HepG2 (cell line): Measurements from ENCODE around the gene PSMC1.

Source experiments
- ETV5 ChIP-seq: IDR thresholded peaks from 2 replicates; pipeline ENCODE4 v1.6.1; 2018; ENCODE audit warnings: missing biosample characterization, missing genetic modification reagents, inconsistent platforms, borderline replicate concordance
- NFIC ChIP-seq: IDR thresholded peaks from 2 replicates; pipeline ENCODE4 v1.6.1; 2012; ENCODE audit warnings: mild to moderate bottlenecking, low read length, inconsistent platforms
- NR1H2 ChIP-seq: sonication (generic); formaldehyde crosslinking; IDR thresholded peaks from 2 replicates; pipeline ENCODE4 v1.8.1; 2022; ENCODE audit warnings: low read depth, missing genetic modification reagents, borderline replicate concordance
- POGZ ChIP-seq: sonication (generic); formaldehyde crosslinking; IDR thresholded peaks from 2 replicates; pipeline ENCODE4 v1.4.0; 2020; ENCODE audit warnings: mild to moderate bottlenecking, missing genetic modification reagents

DNA sequence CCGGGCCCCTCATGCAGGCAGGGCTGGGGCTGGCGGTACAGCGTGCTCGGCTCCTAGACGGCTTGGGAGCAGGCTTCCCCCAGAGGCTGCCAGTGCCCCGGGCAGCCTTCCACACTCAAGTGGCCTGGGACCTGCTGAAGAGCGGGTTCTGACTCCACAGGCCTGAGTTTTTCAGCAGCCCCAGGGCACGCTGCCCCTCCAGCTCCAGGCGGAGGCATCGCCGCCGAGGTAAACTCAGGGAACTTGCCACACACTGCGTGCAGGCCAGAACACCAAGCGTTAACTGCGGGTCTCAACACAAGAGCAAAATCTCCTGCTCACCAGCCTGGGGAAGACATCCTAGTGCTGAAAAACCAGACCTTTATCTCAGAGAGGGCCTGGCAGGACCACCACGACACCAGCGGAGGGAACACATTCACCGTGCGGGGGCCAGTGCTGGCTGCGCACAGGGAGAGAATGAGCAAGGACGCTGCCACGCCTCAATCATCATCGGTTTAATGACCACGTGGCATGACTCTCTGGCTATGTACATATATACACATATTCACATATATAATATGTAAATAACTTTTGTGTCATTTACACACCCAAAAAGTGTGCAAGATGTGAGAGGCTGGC is 21.3 kb downstream of the PSMC1 start:
- TF ChIP-seq NR1H2 (CRISPR knock-in tag) (no peak), POGZ (CRISPR knock-in tag) (no peak), ETV5 (CRISPR knock-in tag) (no peak), NFIC (no peak)
